HG03159 (cell line): ENCODE data around the gene ALPI.
"Not testable (repeated sequence)": the region's sequence is repeated elsewhere in the genome, so short reads cannot be mapped to it uniquely, and the experiment has no call there.

ENCODE experiments used
- ATAC-seq: cut with Tn5 transposase; IDR thresholded peaks from one replicate; pipeline ENCODE4 v1.9.1; 2021; ENCODE audit warnings: mild to moderate bottlenecking, moderate library complexity; ENCODE audit not compliant: unreplicated experiment

ALPI gene

GRCh38 chr2:232420463-232421188 lies 35.3 kb upstream of the ALPI start:
- ATAC-seq = no peak

- no peak for ATAC-seq
Observed at GRCh38 chr2:232421189-232421785, 34.7 kb upstream of the ALPI start.

DNA sequence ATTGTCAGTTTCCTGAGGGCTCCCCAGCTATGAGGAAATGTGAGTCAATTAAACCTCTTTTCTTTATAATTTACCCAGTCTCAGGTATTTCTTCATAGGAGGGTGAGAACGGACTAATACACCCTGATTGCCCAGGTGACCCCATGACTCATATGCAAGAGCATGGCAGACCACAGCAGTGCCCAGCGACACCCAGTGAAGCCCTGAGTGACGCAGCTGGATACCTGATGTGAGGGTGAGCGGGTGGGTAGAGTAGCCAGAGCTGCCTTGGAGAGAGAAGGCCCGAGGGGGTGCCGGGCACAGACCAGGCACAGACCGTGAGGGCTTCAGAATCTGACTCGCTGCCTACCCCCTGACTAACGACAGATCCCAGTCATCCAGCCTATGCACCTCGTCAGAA lies 33.9 kb upstream of the ALPI start:
- no peak for ATAC-seq

- not testable (repeated sequence) for ATAC-seq
Observed at GRCh38 chr2:232422996-232423395, 33.0 kb upstream of the ALPI start.

- ATAC-seq = not testable (repeated sequence)
Observed at GRCh38 chr2:232423407-232423806, 32.5 kb upstream of the ALPI start.

DNA sequence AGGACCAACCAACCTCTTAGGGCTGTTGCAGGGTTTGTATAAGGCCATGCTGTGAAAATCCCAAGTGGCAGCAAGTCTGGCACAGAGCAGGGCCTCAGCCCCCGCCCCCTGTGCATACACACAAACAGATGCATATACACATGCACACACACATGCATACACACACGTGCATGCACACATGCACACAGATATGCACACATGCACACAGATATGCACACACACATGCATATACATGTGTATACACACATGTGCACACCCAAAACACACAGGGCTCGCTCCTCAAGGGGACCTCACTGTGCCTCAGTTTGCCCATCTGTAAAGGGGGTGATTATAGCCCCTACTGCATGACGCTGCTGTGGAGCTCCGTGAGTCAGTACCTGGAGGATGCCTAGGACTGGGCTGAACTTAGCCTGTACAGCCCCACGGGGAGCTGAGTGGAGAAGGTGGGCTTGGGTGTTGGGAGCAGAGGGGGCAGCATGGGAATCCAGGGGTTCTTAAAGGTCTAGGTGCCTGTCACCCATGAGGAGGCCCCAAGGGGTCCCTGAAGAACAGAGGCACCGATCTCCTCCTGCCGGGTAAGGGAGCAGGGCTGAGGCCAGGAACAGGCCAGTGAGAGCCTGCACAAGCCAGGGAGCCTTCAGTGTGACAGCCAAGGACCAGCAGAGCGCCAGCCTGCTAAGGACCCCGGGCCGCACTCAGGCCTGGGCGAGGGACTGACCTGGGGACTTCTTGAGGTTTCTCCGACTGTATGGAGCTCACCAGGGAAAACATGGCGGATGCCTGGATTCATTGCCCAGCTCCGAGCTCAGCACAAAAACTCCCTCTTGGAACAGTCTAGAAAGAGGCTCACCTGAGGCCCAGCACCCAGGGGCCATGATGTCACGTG lies 24.0 kb upstream of the ALPI start:
- ATAC-seq = no peak

DNA sequence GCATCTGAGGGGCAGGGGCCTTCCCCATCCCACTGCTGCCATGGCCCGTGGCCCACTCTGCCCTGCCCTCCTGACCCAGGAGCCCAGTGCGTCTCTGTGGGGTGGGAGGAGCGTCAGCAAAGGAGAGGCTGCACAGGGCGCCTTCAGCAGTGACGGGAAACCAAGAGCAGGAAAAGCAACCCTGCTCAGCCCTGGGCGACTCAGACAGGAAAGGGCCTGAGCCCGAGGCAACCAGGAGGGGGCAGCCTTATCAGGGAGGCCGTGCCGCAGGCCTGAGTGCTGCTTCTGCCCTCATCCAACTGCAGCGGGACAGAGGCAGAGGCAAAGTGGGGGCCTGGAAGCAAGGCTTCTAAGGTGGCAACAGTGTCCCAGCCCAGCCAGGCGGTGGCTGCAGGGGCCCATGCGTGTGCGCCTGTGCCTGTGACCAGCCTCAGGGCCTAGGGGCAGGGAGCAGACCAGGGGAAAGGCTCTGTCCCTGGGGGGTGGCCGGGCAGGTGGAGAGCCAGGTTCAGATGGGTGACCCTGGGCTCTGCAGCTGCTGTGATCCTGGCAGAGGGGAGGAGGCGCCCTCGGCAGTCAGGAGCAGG lies 23.3 kb upstream of the ALPI start:
- ATAC-seq = no peak

DNA sequence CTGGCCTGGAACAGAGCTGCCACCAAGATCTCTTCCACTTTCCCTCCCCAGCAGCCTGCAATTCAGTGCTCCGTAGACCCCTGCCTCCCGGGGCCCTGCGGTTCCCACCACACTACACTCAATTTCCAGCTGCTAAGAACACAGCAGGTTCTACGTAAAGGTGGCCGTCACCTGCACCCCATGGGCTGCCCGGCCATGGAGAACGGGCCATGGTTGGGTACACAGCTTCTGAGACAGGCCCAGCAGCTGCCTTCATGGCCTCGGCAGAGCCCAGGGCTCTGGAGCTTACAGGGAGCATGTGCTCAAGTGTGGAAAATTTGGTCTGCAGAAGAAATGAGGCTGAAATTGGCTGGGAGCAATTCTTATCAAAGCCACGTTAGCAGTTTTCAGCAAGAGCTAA lies 22.3 kb upstream of the ALPI start:
- not testable (repeated sequence) for ATAC-seq

DNA sequence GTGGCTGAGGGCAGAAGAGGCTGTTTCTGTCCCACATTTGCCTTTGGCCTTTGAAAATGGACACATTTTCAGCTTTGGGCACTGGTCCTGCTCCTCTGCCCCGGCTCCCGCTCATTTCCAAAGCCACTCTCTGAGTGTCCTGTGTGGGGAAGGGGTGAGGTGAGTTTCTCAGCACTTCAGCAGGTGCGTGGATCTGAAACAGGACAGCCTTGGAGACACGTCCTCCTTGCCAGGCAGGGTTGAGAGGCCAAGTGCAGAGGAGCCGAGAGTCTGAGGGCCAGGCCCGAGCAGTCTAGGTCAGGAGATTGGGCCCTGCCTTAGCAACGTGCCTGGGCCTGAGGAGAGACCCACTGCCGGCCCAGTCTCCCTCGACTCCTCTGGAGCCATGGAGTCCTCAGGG lies 21.9 kb upstream of the ALPI start:
- no peak for ATAC-seq

GRCh38 chr2:232434563-232435374 lies 21.2 kb upstream of the ALPI start:
- no peak for ATAC-seq

DNA sequence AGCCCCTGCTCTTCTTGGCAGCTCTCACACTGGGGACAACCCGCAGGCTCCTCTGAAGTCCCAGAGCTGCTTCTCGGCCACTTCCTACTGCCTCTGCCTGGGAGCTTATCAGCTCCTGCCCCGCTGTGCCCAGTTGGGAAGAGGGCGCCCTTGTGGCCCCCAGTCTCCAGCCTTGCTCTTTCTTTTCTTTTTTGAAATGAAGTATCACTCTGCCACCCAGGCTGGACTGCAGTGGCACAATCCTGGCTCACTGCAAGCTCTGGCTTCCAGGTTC lies 20.6 kb upstream of the ALPI start:
- no peak for ATAC-seq

DNA sequence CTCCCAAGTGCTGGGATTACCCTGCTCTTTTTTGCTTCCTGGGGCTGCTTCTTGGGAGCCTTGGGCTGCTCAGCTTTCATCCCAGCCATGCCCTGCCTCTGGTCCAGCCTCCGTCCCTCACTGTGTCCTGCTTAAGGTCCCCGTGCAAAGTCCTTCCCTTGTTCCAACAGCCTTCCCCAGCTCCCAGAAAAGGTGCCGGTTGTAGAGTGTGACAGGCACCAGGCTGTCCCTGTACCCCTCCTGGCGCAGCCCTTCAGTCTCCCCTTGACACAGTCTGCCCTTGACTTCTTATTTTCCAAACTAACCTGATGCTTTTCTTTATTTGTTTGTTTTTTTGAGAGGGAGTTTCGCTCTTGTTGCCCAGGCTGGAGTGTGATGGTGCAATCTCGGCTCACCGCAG lies 20.1 kb upstream of the ALPI start:
- no peak for ATAC-seq

DNA sequence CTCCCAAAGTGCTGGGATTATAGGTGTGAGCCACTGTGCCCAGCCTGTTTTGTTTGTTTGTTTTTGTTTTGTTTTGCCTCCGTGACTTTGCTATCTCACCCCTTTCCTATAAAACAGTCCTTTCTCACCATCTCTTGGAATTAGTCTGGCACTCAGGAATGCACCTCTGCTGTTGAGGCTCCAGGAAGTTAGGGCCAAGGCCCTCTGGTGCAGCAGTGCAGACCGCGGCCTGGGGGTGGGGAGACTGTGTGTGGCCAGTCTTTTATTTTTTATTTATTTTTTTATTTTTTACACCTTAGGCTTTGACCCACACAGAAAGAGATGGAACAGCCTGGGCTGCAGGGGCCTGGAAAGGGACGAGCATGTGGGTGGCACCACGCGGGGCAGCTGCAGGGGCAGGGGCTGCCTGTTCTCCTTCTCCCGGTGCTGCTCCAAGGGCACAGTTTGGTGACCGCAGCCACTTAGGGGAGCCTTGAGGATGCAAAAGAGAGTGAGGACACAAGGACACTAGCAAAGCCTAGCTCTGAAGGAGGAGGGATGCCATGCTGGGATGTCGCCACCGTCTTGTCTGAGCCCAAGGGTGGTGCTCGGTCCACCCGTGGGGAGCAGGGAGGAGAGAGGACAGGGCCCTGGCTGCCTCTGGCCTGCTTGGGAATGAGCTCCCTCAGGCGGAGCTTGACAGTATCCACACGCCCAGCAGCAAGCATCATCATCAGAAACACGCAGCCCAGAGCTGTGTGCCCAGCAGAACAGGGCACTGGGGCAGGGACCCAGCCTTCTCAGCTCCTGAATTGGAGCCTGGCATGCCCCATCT lies 19.4 kb upstream of the ALPI start:
- no peak for ATAC-seq

GRCh38 chr2:232437195-232437571 lies 18.8 kb upstream of the ALPI start:
- no peak for ATAC-seq

GRCh38 chr2:232438091-232438490 lies 17.9 kb upstream of the ALPI start:
- no peak for ATAC-seq

GRCh38 chr2:232438951-232439757 lies 16.8 kb upstream of the ALPI start:
- ATAC-seq = no peak

GRCh38 chr2:232439758-232440135 lies 16.2 kb upstream of the ALPI start:
- ATAC-seq = no peak

GRCh38 chr2:232440220-232441018 lies 15.5 kb upstream of the ALPI start:
- ATAC-seq = peak; percentile 79
